VCaP (cell line): ENCODE results near the gene CHAC2.
"Not testable (repeated sequence)": the region's sequence is repeated elsewhere in the genome, so short reads cannot be mapped to it uniquely, and the experiment has no call there.

Experiments
- H3K27ac ChIP-seq: fragments of 450-650 bp; 2 replicates; pipeline ENCODE4 v1.5.1; 2017
- CTCF ChIP-seq: fragments of 450-650 bp; conservative IDR thresholded peaks from 2 replicates; pipeline ENCODE4 v1.5.1; 2017; ENCODE audit warnings: mild to moderate bottlenecking, moderate library complexity

Gene CHAC2

DNA sequence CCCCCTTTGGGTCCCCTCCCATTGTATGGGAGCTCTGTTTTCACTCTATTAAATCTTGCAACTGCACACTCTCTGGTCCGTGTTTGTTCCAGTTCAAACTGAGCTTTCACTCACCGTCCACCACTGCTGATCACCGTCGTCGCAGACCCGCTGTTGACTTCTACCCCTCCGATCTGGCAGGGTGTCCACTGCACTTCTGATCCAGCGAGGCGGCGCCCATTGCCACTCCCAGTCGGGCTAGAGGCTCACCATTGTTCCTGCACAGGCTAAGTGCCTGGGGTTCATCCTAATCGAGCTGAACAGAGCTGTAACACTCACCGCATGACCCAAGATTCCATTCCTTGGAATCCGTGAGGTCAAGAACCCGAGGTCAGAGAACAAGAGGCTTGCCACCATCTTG is 11.0 kb upstream of the CHAC2 start:
- no peak for TF ChIP-seq CTCF
- no peak overlapping the region for H3K27ac ChIP-seq

- H3K27ac ChIP-seq, result not testable (repeated sequence)
Measured at GRCh38 chr2:53757206-53757605, 10.4 kb upstream of the CHAC2 start.

DNA sequence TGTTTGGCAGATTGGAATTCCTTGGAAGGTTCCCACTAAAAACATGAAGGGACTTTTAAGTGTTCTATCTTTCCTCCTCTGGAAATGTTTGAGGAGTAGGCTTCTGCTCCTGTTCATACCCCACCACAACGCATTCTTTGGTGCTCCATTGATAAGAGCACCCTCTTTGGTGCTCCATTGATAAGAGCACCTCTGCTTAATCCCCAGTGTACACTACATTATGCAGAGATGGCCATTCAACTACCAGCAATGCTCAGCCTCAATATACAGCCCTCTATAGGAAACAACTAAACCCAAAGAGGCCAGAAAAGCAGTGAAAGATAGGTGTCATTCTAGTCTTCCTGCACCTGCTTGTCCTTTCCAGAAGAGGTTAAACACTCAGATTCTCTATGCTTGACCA is 1.8 kb upstream of the CHAC2 start:
- peak overlapping the region; percentile 87 for H3K27ac ChIP-seq

GRCh38 chr2:53768242-53768542 is 588 bp downstream of the CHAC2 start:
- no peak for TF ChIP-seq CTCF
- H3K27ac ChIP-seq, result peak overlapping the region; percentile 80

More for the DNA sequence above, 1.8 kb upstream of the CHAC2 start:
- no peak for TF ChIP-seq CTCF

GRCh38 chr2:53769318-53769945 is 1.8 kb downstream of the CHAC2 start:
- H3K27ac ChIP-seq, result no peak overlapping the region
- TF ChIP-seq CTCF, result no peak

- TF ChIP-seq CTCF, result no peak
- no peak overlapping the region for H3K27ac ChIP-seq
Measured at GRCh38 chr2:53770264-53770663, 2.7 kb downstream of the CHAC2 start.

GRCh38 chr2:53777134-53777533 is 9.5 kb downstream of the CHAC2 start:
- TF ChIP-seq CTCF, result no peak
- H3K27ac ChIP-seq, result 0 out of 2 replicates have a peak overlapping the region, but pooled peaks have one; percentile 21

DNA sequence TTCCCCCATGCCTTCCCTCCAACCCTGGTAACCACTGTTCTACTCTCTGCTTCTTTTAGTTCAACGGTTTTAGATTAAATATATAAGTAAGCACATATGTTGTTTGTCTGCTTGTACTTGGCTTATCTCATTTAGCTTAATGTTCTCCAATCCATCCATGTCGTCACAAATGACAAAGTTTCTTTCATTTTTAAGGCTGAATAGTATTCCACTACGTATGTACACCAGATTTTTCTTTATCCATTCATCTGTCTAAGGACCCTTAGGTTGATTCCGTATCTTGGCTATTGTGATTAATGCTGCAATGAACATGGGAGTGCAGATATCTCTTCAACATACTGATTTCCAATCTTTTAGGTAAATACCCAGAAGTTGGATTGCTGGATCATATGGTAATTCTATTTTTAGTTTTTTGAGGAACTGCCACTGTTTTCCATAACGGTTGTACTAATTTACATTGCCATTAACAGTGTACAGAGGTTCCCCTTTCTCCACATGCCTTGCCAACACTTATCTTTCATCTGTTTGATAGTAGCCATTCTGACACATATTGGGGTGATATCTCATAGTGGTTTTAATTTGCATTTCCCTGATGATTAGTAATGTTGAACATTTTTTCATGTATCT is 11.0 kb downstream of the CHAC2 start:
- H3K27ac ChIP-seq, result no peak overlapping the region
- TF ChIP-seq CTCF, result no peak
